Gastrocnemius medialis (tissue), 4 donors: ENCODE measurements around the gene CA14.

Experiments
- POLR2A ChIP-seq, 2 donors: fragments of 450-650 bp; IDR thresholded peaks; one replicate each; pipeline ENCODE4 v1.6.1; 2017; ENCODE audit warnings: antibody characterized with exemption in 2 of 2, mild to moderate bottlenecking in 2 of 2, moderate library complexity in 2 of 2
- TF ChIP-seq, protein P1 (sequence below), 5 experiments: fragments of 450-650 bp in 3 of 5; fragments of 200-600 bp in 2 of 5; sonication (generic) in 2 of 5; IDR thresholded peaks in 4 of 5; conservative IDR thresholded peaks in 1 of 5; 1 replicate in 4 of 5; 2 replicates in 1 of 5; pipeline ENCODE4 v1.5.1; 2016 to 2019; ENCODE audit warnings: antibody characterized with exemption in 5 of 5, mild to moderate bottlenecking in 3 of 5, moderate library complexity in 3 of 5

DNA sequence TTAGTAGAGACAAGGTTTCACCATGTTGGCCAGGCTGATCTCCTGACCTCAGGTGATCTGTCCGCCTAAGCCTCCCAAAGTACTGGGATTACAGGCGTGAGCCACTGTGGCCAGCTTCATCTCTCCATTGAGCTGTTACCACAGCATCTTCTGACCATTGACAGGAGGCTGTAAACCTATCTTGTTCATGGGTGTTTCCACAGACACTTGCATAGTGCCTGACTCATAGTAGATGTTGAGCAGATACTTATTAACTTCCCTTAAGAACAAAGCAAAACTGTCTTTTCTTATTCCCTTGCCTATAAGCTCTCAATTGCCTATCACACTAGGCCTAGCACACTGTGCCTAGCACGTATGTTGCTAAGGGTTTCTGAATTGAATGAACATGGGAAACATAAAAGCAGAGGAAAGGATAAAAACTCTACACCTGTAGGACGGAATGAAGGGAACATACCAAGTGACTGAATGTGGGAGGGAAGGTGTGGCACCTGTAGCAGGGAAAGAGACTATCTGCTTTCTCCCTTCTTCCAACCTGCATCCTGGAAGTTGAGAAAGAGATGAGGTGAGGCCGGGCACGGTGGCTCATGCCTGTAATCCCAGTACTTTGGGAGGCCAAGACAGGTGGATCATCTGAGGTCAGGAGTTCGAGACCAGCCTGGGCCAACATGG is 13.9 kb downstream of the CA14 start:
- TF ChIP-seq, protein P1, sequence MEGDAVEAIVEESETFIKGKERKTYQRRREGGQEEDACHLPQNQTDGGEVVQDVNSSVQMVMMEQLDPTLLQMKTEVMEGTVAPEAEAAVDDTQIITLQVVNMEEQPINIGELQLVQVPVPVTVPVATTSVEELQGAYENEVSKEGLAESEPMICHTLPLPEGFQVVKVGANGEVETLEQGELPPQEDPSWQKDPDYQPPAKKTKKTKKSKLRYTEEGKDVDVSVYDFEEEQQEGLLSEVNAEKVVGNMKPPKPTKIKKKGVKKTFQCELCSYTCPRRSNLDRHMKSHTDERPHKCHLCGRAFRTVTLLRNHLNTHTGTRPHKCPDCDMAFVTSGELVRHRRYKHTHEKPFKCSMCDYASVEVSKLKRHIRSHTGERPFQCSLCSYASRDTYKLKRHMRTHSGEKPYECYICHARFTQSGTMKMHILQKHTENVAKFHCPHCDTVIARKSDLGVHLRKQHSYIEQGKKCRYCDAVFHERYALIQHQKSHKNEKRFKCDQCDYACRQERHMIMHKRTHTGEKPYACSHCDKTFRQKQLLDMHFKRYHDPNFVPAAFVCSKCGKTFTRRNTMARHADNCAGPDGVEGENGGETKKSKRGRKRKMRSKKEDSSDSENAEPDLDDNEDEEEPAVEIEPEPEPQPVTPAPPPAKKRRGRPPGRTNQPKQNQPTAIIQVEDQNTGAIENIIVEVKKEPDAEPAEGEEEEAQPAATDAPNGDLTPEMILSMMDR (IDR thresholded peaks at IDR 0.05 in 4 of 5, conservative IDR thresholded peaks at IDR 0.05 in 1 of 5), result no peak
- no peak for TF ChIP-seq POLR2A (IDR thresholded peaks at IDR 0.05)
